ENCODE data around the gene CENPO.

The CENPO gene

GRCh38 chr2:24806661-24807036 is 13.4 kb downstream of the CENPO start:
- no peak overlapping the region for H3K4me3 ChIP-seq (ENCODE audit: low read depth, low read length)
- no peak overlapping the region for H3K27ac ChIP-seq
- H3K27me3 ChIP-seq (replicated peaks): no peaks in the 10 kb centered on the region
- no peaks in the 10 kb centered on the region for H3K36me3 ChIP-seq (replicated peaks)
- DNase-seq: no peak
- in situ Hi-C loops (cut with HindIII; ENCODE audit: low pct_ligation_motif_present, low sequenced_read_pairs): no loop called here
- TF ChIP-seq CTCF (IDR thresholded peaks at IDR 0.05; ENCODE audit: low read depth, low read length, missing control alignments): no peak

GRCh38 chr2:24809316-24810007 is 16.2 kb downstream of the CENPO start:
- peak overlapping the region; percentile 39 for H3K27ac ChIP-seq
- TF ChIP-seq CTCF (IDR thresholded peaks at IDR 0.05; ENCODE audit: low read depth, low read length, missing control alignments): no peak
- in situ Hi-C loops (cut with HindIII; ENCODE audit: low pct_ligation_motif_present, low sequenced_read_pairs): no loop called here
- H3K27me3 ChIP-seq (replicated peaks): no peaks in the 10 kb centered on the region
- H3K4me3 ChIP-seq (ENCODE audit: low read depth, low read length): no peak overlapping the region
- no peaks in the 10 kb centered on the region for H3K36me3 ChIP-seq (replicated peaks)
- DNase-seq: no peak

- Histone ChIP-seq H3K27me3 (replicated peaks) (no peaks in the 10 kb centered on the region), H3K36me3 (replicated peaks) (no peaks in the 10 kb centered on the region), H3K4me3 (ENCODE audit: low read depth, low read length) (no peak overlapping the region), H3K27ac (no peak overlapping the region)
- in situ Hi-C loops (cut with HindIII; ENCODE audit: low pct_ligation_motif_present, low sequenced_read_pairs): no loop called here
- no peak for DNase-seq
- TF ChIP-seq CTCF (IDR thresholded peaks at IDR 0.05; ENCODE audit: low read depth, low read length, missing control alignments): no peak
Measured at GRCh38 chr2:24813691-24814137, 20.5 kb downstream of the CENPO start.

GRCh38 chr2:24814516-24814915 is 21.3 kb downstream of the CENPO start:
- no peak overlapping the region for H3K4me3 ChIP-seq (ENCODE audit: low read depth, low read length)
- H3K27me3 ChIP-seq (replicated peaks): no peaks in the 10 kb centered on the region
- in situ Hi-C loops (cut with HindIII; ENCODE audit: low pct_ligation_motif_present, low sequenced_read_pairs): no loop called here
- no peak for TF ChIP-seq CTCF (IDR thresholded peaks at IDR 0.05; ENCODE audit: low read depth, low read length, missing control alignments)
- peaks cover 4% of the 10 kb centered on the region for H3K36me3 ChIP-seq (replicated peaks)
- no peak for DNase-seq
- H3K27ac ChIP-seq: no peak overlapping the region

- H3K27ac ChIP-seq: no peak overlapping the region
- in situ Hi-C loops (cut with HindIII; ENCODE audit: low pct_ligation_motif_present, low sequenced_read_pairs): no loop called here
- no peaks in the 10 kb centered on the region for H3K27me3 ChIP-seq (replicated peaks)
- H3K36me3 ChIP-seq (replicated peaks): peaks cover 7% of the 10 kb centered on the region
- no peak for DNase-seq
- TF ChIP-seq CTCF (IDR thresholded peaks at IDR 0.05; ENCODE audit: low read depth, low read length, missing control alignments): no peak
- H3K4me3 ChIP-seq (ENCODE audit: low read depth, low read length): no peak overlapping the region
Measured at GRCh38 chr2:24815171-24815570, 21.9 kb downstream of the CENPO start.

GRCh38 chr2:24816404-24816803 is 23.2 kb downstream of the CENPO start:
- in situ Hi-C loops (cut with HindIII; ENCODE audit: low pct_ligation_motif_present, low sequenced_read_pairs): no loop called here
- no peak for TF ChIP-seq CTCF (IDR thresholded peaks at IDR 0.05; ENCODE audit: low read depth, low read length, missing control alignments)
- H3K36me3 ChIP-seq (replicated peaks): peaks cover 7% of the 10 kb centered on the region
- H3K4me3 ChIP-seq (ENCODE audit: low read depth, low read length): no peak overlapping the region
- H3K27me3 ChIP-seq (replicated peaks): no peaks in the 10 kb centered on the region
- peak overlapping the region; percentile 78 for H3K27ac ChIP-seq
- no peak for DNase-seq

Data from brain microvascular endothelial cell (primary cell).